Activated T-helper 1 cell treated with anti-CD3 and anti-CD28 coated beads, Interleukin-12 subunit alpha, Interleukin-12 subunit beta, Interleukin-2, Interleukin-4 antibody, amounts not matched to agents 30 ng/mL and 10 ng/mL and 1 ng/mL, durations not matched to agents 14 hours and 24 hours and 36 hours (primary cell): ENCODE data around the gene IPO13. TPM values are rescaled to one million over a fixed set of nuclear protein-coding genes. Genes with fewer than 3 reads are reported as not detected.

ENCODE experiments used
- DNase-seq: peaks from one replicate; pipeline ENCODE4 v3.0.0; 2021; ENCODE audit warnings: low spot score
- H3K27ac Mint-ChIP-seq: one replicate; pipeline ENCODE4 v1.8.0; 2021; ENCODE audit warnings: mild to moderate bottlenecking, mixed read lengths
- H3K27me3 Mint-ChIP-seq: one replicate; pipeline ENCODE4 v1.8.0; 2022; ENCODE audit warnings: mild to moderate bottlenecking, moderate library complexity, mixed read lengths; ENCODE audit not compliant: insufficient read depth
- H3K36me3 Mint-ChIP-seq: one replicate; pipeline ENCODE4 v1.8.0; 2021; ENCODE audit warnings: low read depth, mixed read lengths
- H3K4me1 Mint-ChIP-seq: one replicate; pipeline ENCODE4 v1.8.0; 2021; ENCODE audit warnings: low read depth, mixed read lengths
- H3K4me3 Mint-ChIP-seq: one replicate; pipeline ENCODE4 v1.8.0; 2021; ENCODE audit warnings: mild to moderate bottlenecking, moderate library complexity, mixed read lengths
- H3K9me3 Mint-ChIP-seq: one replicate; pipeline ENCODE4 v1.8.0; 2021; ENCODE audit warnings: mixed read lengths
- intact Hi-C: fragments of 100-400 bp; cut with micrococcal nuclease; formaldehyde crosslinking; loops from one replicate; pipeline ENCODE4 v1.15.1; 2024
- total RNA-seq: library from RNA; stranded (reverse); gene quantifications from 2 replicates; pipeline ENCODE4 v1.2.3, GENCODE V29; 2022

IPO13 gene
- 28.6 and 33.9 TPM in 2 replicates for total RNA-seq

- peaks cover 53% of the 10 kb centered on the region for H3K4me1 Mint-ChIP-seq
- intact Hi-C loops = loop anchor here (1.0 to 2.0 kb wide), 13 partner anchors 12 to 774 kb away; partner anchors contain the start of genes ATP6V0B, CCDC24, CDC20 and CFAP57
- DNase-seq = peak; percentile 96
- peak within 1 kb of the TSS; percentile 96 for H3K27ac Mint-ChIP-seq
- no peaks in the 10 kb centered on the region for H3K9me3 Mint-ChIP-seq
- no peaks in the 10 kb centered on the region for H3K27me3 Mint-ChIP-seq
- peak within 1 kb of the TSS; percentile 97 for H3K4me3 Mint-ChIP-seq
- peaks cover 19% of the 10 kb centered on the region for H3K36me3 Mint-ChIP-seq
These were observed at the start of gene IPO13 for GRCh38 chr1:43946236-43947060. Gene IPO13, plus strand, starts transcription at chr1:43946950. Its CDS starts 651 bp downstream, at chr1:43947601.

GRCh38 chr1:43898981-43899380, 47.8 kb upstream of the IPO13 start:
- H3K4me3 Mint-ChIP-seq = no peak overlapping the region
- H3K27ac Mint-ChIP-seq = no peak overlapping the region
- peaks cover 3% of the 10 kb centered on the region for H3K36me3 Mint-ChIP-seq
- H3K9me3 Mint-ChIP-seq = no peaks in the 10 kb centered on the region
- intact Hi-C loops = no loop called here
- H3K27me3 Mint-ChIP-seq = no peaks in the 10 kb centered on the region
- no peak for DNase-seq
- no peaks in the 10 kb centered on the region for H3K4me1 Mint-ChIP-seq

GRCh38 chr1:43900386-43900785, 46.4 kb upstream of the IPO13 start:
- Mint-ChIP-seq H3K36me3 (peaks cover 3% of the 10 kb centered on the region), H3K4me1 (no peaks in the 10 kb centered on the region), H3K4me3 (no peak overlapping the region), H3K27me3 (no peaks in the 10 kb centered on the region), H3K9me3 (no peaks in the 10 kb centered on the region), H3K27ac (no peak overlapping the region)
- intact Hi-C loops = no loop called here
- no peak for DNase-seq

GRCh38 chr1:43901196-43901961, 45.4 kb upstream of the IPO13 start:
- DNase-seq = no peak

GRCh38 chr1:43902058-43902831, 44.5 kb upstream of the IPO13 start:
- no peaks in the 10 kb centered on the region for H3K9me3 Mint-ChIP-seq
- peaks cover 3% of the 10 kb centered on the region for H3K36me3 Mint-ChIP-seq
- no peaks in the 10 kb centered on the region for H3K4me1 Mint-ChIP-seq
- H3K27me3 Mint-ChIP-seq = no peaks in the 10 kb centered on the region
- intact Hi-C loops = no loop called here
- no peak for DNase-seq
- H3K27ac Mint-ChIP-seq = no peak overlapping the region
- no peak overlapping the region for H3K4me3 Mint-ChIP-seq

More at GRCh38 chr1:43901196-43901961, 45.4 kb upstream of the IPO13 start:
- no peak overlapping the region for H3K27ac Mint-ChIP-seq
- no peak overlapping the region for H3K4me3 Mint-ChIP-seq
- no peaks in the 10 kb centered on the region for H3K9me3 Mint-ChIP-seq
- H3K36me3 Mint-ChIP-seq = peaks cover 3% of the 10 kb centered on the region
- no peaks in the 10 kb centered on the region for H3K4me1 Mint-ChIP-seq
- H3K27me3 Mint-ChIP-seq = no peaks in the 10 kb centered on the region
- intact Hi-C loops = no loop called here

- Mint-ChIP-seq H3K27ac (no peak overlapping the region), H3K4me3 (no peak overlapping the region)
These were observed 41.8 kb upstream of the IPO13 start for GRCh38 chr1:43904660-43905551.

GRCh38 chr1:43908226-43908625, 38.5 kb upstream of the IPO13 start:
- Mint-ChIP-seq H3K36me3 (no peaks in the 10 kb centered on the region), H3K4me3 (no peak overlapping the region), H3K4me1 (no peaks in the 10 kb centered on the region), H3K9me3 (no peaks in the 10 kb centered on the region), H3K27me3 (no peaks in the 10 kb centered on the region), H3K27ac (no peak overlapping the region)
- no peak for DNase-seq
- intact Hi-C loops = no loop called here

More at GRCh38 chr1:43904660-43905551, 41.8 kb upstream of the IPO13 start:
- no peaks in the 10 kb centered on the region for H3K4me1 Mint-ChIP-seq
- no peaks in the 10 kb centered on the region for H3K27me3 Mint-ChIP-seq
- intact Hi-C loops = no loop called here
- no peaks in the 10 kb centered on the region for H3K9me3 Mint-ChIP-seq
- H3K36me3 Mint-ChIP-seq = peaks cover 3% of the 10 kb centered on the region
- no peak for DNase-seq

- no peak for DNase-seq
- intact Hi-C loops = no loop called here
- H3K9me3 Mint-ChIP-seq = no peaks in the 10 kb centered on the region
- no peak overlapping the region for H3K27ac Mint-ChIP-seq
- H3K36me3 Mint-ChIP-seq = no peaks in the 10 kb centered on the region
- no peak overlapping the region for H3K4me3 Mint-ChIP-seq
- no peaks in the 10 kb centered on the region for H3K4me1 Mint-ChIP-seq
- no peaks in the 10 kb centered on the region for H3K27me3 Mint-ChIP-seq
These were observed 37.9 kb upstream of the IPO13 start for GRCh38 chr1:43908858-43909257.

- no peaks in the 10 kb centered on the region for H3K4me1 Mint-ChIP-seq
- no peaks in the 10 kb centered on the region for H3K27me3 Mint-ChIP-seq
- no peaks in the 10 kb centered on the region for H3K36me3 Mint-ChIP-seq
- H3K27ac Mint-ChIP-seq = no peak overlapping the region
- H3K9me3 Mint-ChIP-seq = no peaks in the 10 kb centered on the region
- DNase-seq = no peak
- H3K4me3 Mint-ChIP-seq = no peak overlapping the region
- intact Hi-C loops = no loop called here
These were observed 36.4 kb upstream of the IPO13 start for GRCh38 chr1:43910343-43910742.

- Mint-ChIP-seq H3K27me3 (no peaks in the 10 kb centered on the region), H3K4me3 (no peak overlapping the region), H3K9me3 (no peaks in the 10 kb centered on the region), H3K27ac (no peak overlapping the region), H3K4me1 (no peaks in the 10 kb centered on the region), H3K36me3 (no peaks in the 10 kb centered on the region)
- no peak for DNase-seq
- intact Hi-C loops = no loop called here
These were observed 34.1 kb upstream of the IPO13 start for GRCh38 chr1:43912607-43913006.

GRCh38 chr1:43913051-43913501, 33.7 kb upstream of the IPO13 start:
- Mint-ChIP-seq H3K4me3 (no peak overlapping the region), H3K27ac (no peak overlapping the region), H3K4me1 (no peaks in the 10 kb centered on the region), H3K27me3 (no peaks in the 10 kb centered on the region), H3K36me3 (no peaks in the 10 kb centered on the region), H3K9me3 (no peaks in the 10 kb centered on the region)
- intact Hi-C loops = no loop called here
- DNase-seq = no peak
